ENCODE results near the gene ATP8B4. TPM values are rescaled to one million over a fixed set of nuclear protein-coding genes. Genes with fewer than 3 reads are reported as not detected.
"Not testable (repeated sequence)": the region's sequence is repeated elsewhere in the genome, so short reads cannot be mapped to it uniquely, and the experiment has no call there.

ATP8B4 gene
- total RNA-seq, 1 experiment from 2014 or later: not detected

- DNase-seq (ENCODE audit: low read depth): no peak
Observed at GRCh38 chr15:50108461-50108860, 10.6 kb downstream of the ATP8B4 start.

- DNase-seq (ENCODE audit: low read depth): no peak
Observed at GRCh38 chr15:50107591-50108408, 11.2 kb downstream of the ATP8B4 start.

- no peak for DNase-seq (ENCODE audit: low read depth)
Observed at GRCh38 chr15:50107157-50107556, 11.9 kb downstream of the ATP8B4 start.

GRCh38 chr15:50106457-50106856 lies 12.6 kb downstream of the ATP8B4 start:
- DNase-seq (ENCODE audit: low read depth): no peak

GRCh38 chr15:50100486-50100885 lies 18.5 kb downstream of the ATP8B4 start:
- no peak for DNase-seq (ENCODE audit: low read depth)

- no peak for DNase-seq (ENCODE audit: low read depth)
Observed at GRCh38 chr15:50098545-50098944, 20.5 kb downstream of the ATP8B4 start.

GRCh38 chr15:50095938-50096821 lies 22.9 kb downstream of the ATP8B4 start:
- DNase-seq (ENCODE audit: low read depth): no peak

- DNase-seq (ENCODE audit: low read depth): not testable (repeated sequence)
Observed at GRCh38 chr15:50089386-50089785, 29.6 kb downstream of the ATP8B4 start.

GRCh38 chr15:50084932-50085331 lies 34.1 kb downstream of the ATP8B4 start:
- no peak for DNase-seq (ENCODE audit: low read depth)

- DNase-seq (ENCODE audit: low read depth): no peak
Observed at GRCh38 chr15:50083424-50084025, 35.5 kb downstream of the ATP8B4 start.

- DNase-seq (ENCODE audit: low read depth): no peak
Observed at GRCh38 chr15:50082066-50082465, 37.0 kb downstream of the ATP8B4 start.

GRCh38 chr15:50077651-50078050 lies 41.4 kb downstream of the ATP8B4 start:
- no peak for DNase-seq (ENCODE audit: low read depth)

GRCh38 chr15:50077176-50077575 lies 41.9 kb downstream of the ATP8B4 start:
- DNase-seq (ENCODE audit: low read depth): no peak

GRCh38 chr15:50075319-50075718 lies 43.7 kb downstream of the ATP8B4 start:
- no peak for DNase-seq (ENCODE audit: low read depth)

- DNase-seq (ENCODE audit: low read depth): no peak
Observed at GRCh38 chr15:50071551-50072258, 47.3 kb downstream of the ATP8B4 start.

- DNase-seq (ENCODE audit: low read depth): no peak
Observed at GRCh38 chr15:50068016-50068415, 51.0 kb downstream of the ATP8B4 start.

GRCh38 chr15:50067254-50067653 lies 51.8 kb downstream of the ATP8B4 start:
- no peak for DNase-seq (ENCODE audit: low read depth)

- no peak for DNase-seq (ENCODE audit: low read depth)
Observed at GRCh38 chr15:50066666-50067065, 52.4 kb downstream of the ATP8B4 start.

- DNase-seq (ENCODE audit: low read depth): peak; percentile 9
Observed at GRCh38 chr15:50066202-50066601, 52.8 kb downstream of the ATP8B4 start.

GRCh38 chr15:50065279-50065678 lies 53.8 kb downstream of the ATP8B4 start:
- no peak for DNase-seq (ENCODE audit: low read depth)

GRCh38 chr15:50064673-50065072 lies 54.4 kb downstream of the ATP8B4 start:
- DNase-seq (ENCODE audit: low read depth): no peak

GRCh38 chr15:50063226-50063625 lies 55.8 kb downstream of the ATP8B4 start:
- DNase-seq (ENCODE audit: low read depth): no peak

Data from Daoy (cell line).